ENCODE results near the gene GJA10. TPM values are rescaled to one million over a fixed set of nuclear protein-coding genes. Genes with fewer than 3 reads are reported as not detected.
"Not testable (repeated sequence)": the region's sequence is repeated elsewhere in the genome, so short reads cannot be mapped to it uniquely, and the experiment has no call there.

Gene GJA10
- total RNA-seq, 1 experiment from 2014 or later: not detected

- POLR2A ChIA-PET: no interaction called here
- H3K27me3 ChIP-seq (ENCODE audit: control insufficient read depth, insufficient read depth, low read length): no peaks in the 10 kb centered on the region; the same call in 1 of the 2 replicates
Observed at GRCh38 chr6:89888138-89888514, 6.1 kb upstream of the GJA10 start.

GRCh38 chr6:89888871-89889270 is 5.4 kb upstream of the GJA10 start:
- ChIA-PET POLR2A (no interaction called here), CTCF (interaction anchor here (0.7 kb wide), 1 partner anchor 183 kb away, joined by 8 read pairs; no protein-coding TSS in a partner anchor)
- Histone ChIP-seq H3K36me3 (ENCODE audit: control insufficient read depth, insufficient read depth, low read length) (no peaks in the 10 kb centered on the region), H3K4me1 (ENCODE audit: control insufficient read depth, insufficient read depth, low read length) (no peaks in the 10 kb centered on the region), H3K27ac (ENCODE audit: low read length) (no peak overlapping the region), H3K9me3 (ENCODE audit: control insufficient read depth, insufficient read depth, low read depth, low read length) (no peaks in the 10 kb centered on the region), H3K4me3 (ENCODE audit: low read depth in 2 of 2, low read length in 2 of 2) (no peak overlapping the region), H3K27me3 (ENCODE audit: control insufficient read depth, insufficient read depth, low read length) (peaks cover 3% of the 10 kb centered on the region; the same call in 1 of the 2 replicates)
- ATAC-seq: no peak
- no peak for DNase-seq (ENCODE audit: low read depth, low spot score)
- no peak for TF ChIP-seq REST (IDR thresholded peaks at IDR 0.05; ENCODE audit: insufficient read depth in 1 of 2, low read depth in 2 of 2, low read length in 1 of 2)
- no peak for TF ChIP-seq SIN3A (IDR thresholded peaks at IDR 0.05; ENCODE audit: borderline replicate concordance, insufficient read depth, low read depth, low read length)
- no peak for TF ChIP-seq CTCF (IDR thresholded peaks at IDR 0.05)
- TF ChIP-seq TCF7L2 (IDR thresholded peaks at IDR 0.05; ENCODE audit: low read depth, low read length): no peak
- TF ChIP-seq POLR2AphosphoS5 (IDR thresholded peaks at IDR 0.05; ENCODE audit: low read depth, low read length): no peak
- intact Hi-C loops (cut with micrococcal nuclease; ENCODE audit: unreplicated experiment): no loop called here
- BruUV-seq (replicated peaks): no TSS peak
- in situ Hi-C loops (cut with HindIII; ENCODE audit: low pct_unique_long_range_greater_than_20kb, low sequenced_read_pairs): no loop called here

More at GRCh38 chr6:89888138-89888514, 6.1 kb upstream of the GJA10 start:
- intact Hi-C loops (cut with micrococcal nuclease; ENCODE audit: unreplicated experiment) (no loop called here), in situ Hi-C loops (cut with HindIII; ENCODE audit: low pct_unique_long_range_greater_than_20kb, low sequenced_read_pairs) (no loop called here)
- no peaks in the 10 kb centered on the region for H3K4me1 ChIP-seq (ENCODE audit: control insufficient read depth, insufficient read depth, low read length)
- no peak for TF ChIP-seq SIN3A (IDR thresholded peaks at IDR 0.05; ENCODE audit: borderline replicate concordance, insufficient read depth, low read depth, low read length)
- no peak for TF ChIP-seq REST (IDR thresholded peaks at IDR 0.05; ENCODE audit: insufficient read depth in 1 of 2, low read depth in 2 of 2, low read length in 1 of 2)
- no peak for TF ChIP-seq TCF7L2 (IDR thresholded peaks at IDR 0.05; ENCODE audit: low read depth, low read length)
- TF ChIP-seq POLR2AphosphoS5 (IDR thresholded peaks at IDR 0.05; ENCODE audit: low read depth, low read length): no peak
- TF ChIP-seq CTCF (IDR thresholded peaks at IDR 0.05): no peak
- CTCF ChIA-PET: interaction anchor here (0.7 kb wide), 1 partner anchor 184 kb away, joined by 8 read pairs; no protein-coding TSS in a partner anchor
- no peak overlapping the region for H3K4me3 ChIP-seq (ENCODE audit: low read depth in 2 of 2, low read length in 2 of 2)
- no peak overlapping the region for H3K27ac ChIP-seq (ENCODE audit: low read length)
- H3K36me3 ChIP-seq (ENCODE audit: control insufficient read depth, insufficient read depth, low read length): no peaks in the 10 kb centered on the region
- no TSS peak for BruUV-seq (replicated peaks)
- no peaks in the 10 kb centered on the region for H3K9me3 ChIP-seq (ENCODE audit: control insufficient read depth, insufficient read depth, low read depth, low read length)
- DNase-seq (ENCODE audit: low read depth, low spot score) (no peak), ATAC-seq (no peak)

- intact Hi-C loops (cut with micrococcal nuclease; ENCODE audit: unreplicated experiment); H3K4me1 ChIP-seq (ENCODE audit: control insufficient read depth, insufficient read depth, low read length); DNase-seq (ENCODE audit: low read depth, low spot score); H3K9me3 ChIP-seq (ENCODE audit: control insufficient read depth, insufficient read depth, low read depth, low read length); BruUV-seq (replicated peaks); H3K36me3 ChIP-seq (ENCODE audit: control insufficient read depth, insufficient read depth, low read length); H3K27ac ChIP-seq (ENCODE audit: low read length); in situ Hi-C loops (cut with HindIII; ENCODE audit: low pct_unique_long_range_greater_than_20kb, low sequenced_read_pairs); H3K27me3 ChIP-seq (ENCODE audit: control insufficient read depth, insufficient read depth, low read length); ATAC-seq; H3K4me3 ChIP-seq (ENCODE audit: low read depth in 2 of 2, low read length in 2 of 2); POLR2A ChIA-PET; CTCF ChIA-PET: not testable (repeated sequence)
Observed at GRCh38 chr6:89890845-89891528, 3.3 kb upstream of the GJA10 start.

Data from Panc1 (cell line).